IMR-90 (cell line): ENCODE measurements around the gene SIPA1L3. TPM values are rescaled to one million over a fixed set of nuclear protein-coding genes. Genes with fewer than 3 reads are reported as not detected.

ENCODE experiments used
- ATAC-seq: fragments of 200-7000 bp; cut with Tn5 transposase; 2 replicates; pipeline ENCODE4 v1.9.1; 2020; ENCODE audit warnings: low read depth, mild to moderate bottlenecking, moderate library complexity
- BruUV-seq: library from RNA; stranded (reverse); fragments of 400-500 nt; replicated peaks from 2 replicates; lab custom pipeline; 2021; lab: Mats Ljungman, UMichigan
- CTCF ChIA-PET: fragments of 300-600 bp; formaldehyde crosslinking; extraction: SDS; loops from one replicate; lab custom pipeline; 2021; ENCODE audit warnings: antibody characterized with exemption; lab: Yijun Ruan, JAX
- POLR2A ChIA-PET: fragments of 300-600 bp; sonication (Branson Sonifier 250); formaldehyde crosslinking; loops from one replicate; lab custom pipeline; 2022; ENCODE audit warnings: antibody characterized with exemption; ENCODE audit not compliant: unreplicated experiment; lab: Charles Lee
- DNase-seq: peaks from one replicate; pipeline ENCODE4 v3.0.0; 2013
- H2AFZ ChIP-seq: replicated peaks from 2 replicates; pipeline ENCODE3; 2013; ENCODE audit warnings: low read length, mild to moderate bottlenecking; ENCODE audit not compliant: poor library complexity
- H2AK5ac ChIP-seq: 2 replicates; pipeline ENCODE4 v1.6.1; 2013; ENCODE audit warnings: low read depth, low read length, inconsistent platforms
- H2AK9ac ChIP-seq: replicated peaks from 2 replicates; pipeline ENCODE3; 2013; ENCODE audit warnings: mild to moderate bottlenecking, low read depth, low read length, moderate library complexity; ENCODE audit not compliant: poor library complexity
- H2BK120ac ChIP-seq: 2 replicates; pipeline ENCODE4 v1.6.1; 2013; ENCODE audit warnings: low read depth, low read length, inconsistent platforms
- H2BK15ac ChIP-seq: 3 replicates; pipeline ENCODE4 v1.6.1; 2013; ENCODE audit warnings: low read depth, low read length, inconsistent platforms
- H2BK20ac ChIP-seq: 2 replicates; pipeline ENCODE4 v1.6.1; 2013; ENCODE audit warnings: low read depth, mild to moderate bottlenecking, inconsistent platforms, low read length, moderate library complexity
- H2BK5ac ChIP-seq: 2 replicates; pipeline ENCODE4 v1.6.1; 2013; ENCODE audit warnings: mild to moderate bottlenecking, low read depth, low read length, inconsistent platforms; ENCODE audit not compliant: poor library complexity, severe bottlenecking
- H3K14ac ChIP-seq: replicated peaks from 2 replicates; pipeline ENCODE4 v1.6.1; 2013; ENCODE audit warnings: low read depth, low read length, inconsistent platforms
- H3K18ac ChIP-seq: 2 replicates; pipeline ENCODE4 v1.6.1; 2013; ENCODE audit warnings: low read depth, low read length, control low read depth
- H3K23ac ChIP-seq: 2 replicates; pipeline ENCODE4 v1.6.1; 2013; ENCODE audit warnings: low read depth, low read length, inconsistent platforms
- H3K27ac ChIP-seq: 2 replicates; pipeline ENCODE4 v1.5.1; 2013; ENCODE audit warnings: mild to moderate bottlenecking, control low read depth, low read length; ENCODE audit not compliant: insufficient read depth
- H3K27me3 ChIP-seq: 2 replicates; pipeline ENCODE4 v1.6.1; 2013; ENCODE audit warnings: low read length; ENCODE audit not compliant: control insufficient read depth, insufficient read depth
- H3K36me3 ChIP-seq: 2 replicates; pipeline ENCODE4 v1.6.1; 2013; ENCODE audit warnings: low read length, mixed read lengths; ENCODE audit not compliant: control insufficient read depth, insufficient read depth
- H3K4ac ChIP-seq: 2 replicates; pipeline ENCODE4 v1.6.1; 2013; ENCODE audit warnings: low read depth, low read length, inconsistent platforms
- H3K4me1 ChIP-seq: 2 replicates; pipeline ENCODE4 v1.6.1; 2013; ENCODE audit warnings: low read length, mixed read lengths; ENCODE audit not compliant: control insufficient read depth, insufficient read depth
- H3K4me2 ChIP-seq: 2 replicates; pipeline ENCODE4 v1.6.1; 2013; ENCODE audit warnings: low read depth, mild to moderate bottlenecking, control low read depth, low read length, moderate library complexity
- H3K4me3 ChIP-seq: 2 replicates; pipeline ENCODE4 v1.5.1; 2013; ENCODE audit warnings: low read depth, mild to moderate bottlenecking, control low read depth, low read length, moderate library complexity; ENCODE audit not compliant: insufficient read depth
- H3K56ac ChIP-seq: 2 replicates; pipeline ENCODE4 v1.6.1; 2013; ENCODE audit warnings: low read length, inconsistent platforms; ENCODE audit not compliant: insufficient read depth; ENCODE audit errors: extremely low read depth
- H3K79me1 ChIP-seq, 2 experiments: 2 replicates each; pipeline ENCODE4 v1.6.1; 2013; ENCODE audit warnings: low read length in 2 of 2, inconsistent platforms in 1 of 2, low read depth in 1 of 2
- H3K9ac ChIP-seq: 2 replicates; pipeline ENCODE4 v1.6.1; 2013; ENCODE audit warnings: low read depth, low read length, control low read depth
- H3K9me1 ChIP-seq: 2 replicates; pipeline ENCODE4 v1.6.1; 2013; ENCODE audit warnings: low read length, inconsistent platforms; ENCODE audit not compliant: insufficient read depth
- H3K9me3 ChIP-seq: 2 replicates; pipeline ENCODE4 v1.6.1; 2013; ENCODE audit warnings: low read length; ENCODE audit not compliant: control insufficient read depth, insufficient read depth
- H4K20me1 ChIP-seq: 2 replicates; pipeline ENCODE4 v1.6.1; 2013; ENCODE audit warnings: low read length, inconsistent platforms; ENCODE audit not compliant: insufficient read depth
- H4K5ac ChIP-seq: 2 replicates; pipeline ENCODE4 v1.6.1; 2013; ENCODE audit warnings: mild to moderate bottlenecking, low read depth, low read length, control low read depth
- H4K8ac ChIP-seq, 2 experiments: 2 replicates each; pipeline ENCODE4 v1.6.1; 2013; ENCODE audit warnings: low read depth in 2 of 2, low read length in 2 of 2, control low read depth in 1 of 2, inconsistent platforms in 1 of 2
- H4K91ac ChIP-seq: 2 replicates; pipeline ENCODE4 v1.6.1; 2013; ENCODE audit warnings: low read depth, low read length, inconsistent platforms; ENCODE audit not compliant: insufficient read depth
- BHLHE40 ChIP-seq: fragments of 150-350 bp; IDR thresholded peaks from 2 replicates; pipeline ENCODE4 v1.6.1; 2016; ENCODE audit warnings: mild to moderate bottlenecking, low read depth, low read length
- CEBPB ChIP-seq: IDR thresholded peaks from 2 replicates; pipeline ENCODE4 v1.6.1; 2012; ENCODE audit warnings: low read depth, low read length, improper control_type of control experiment
- CHD1 ChIP-seq: IDR thresholded peaks from 2 replicates; pipeline ENCODE4 v1.6.1; 2012; ENCODE audit warnings: low read depth, low read length, improper control_type of control experiment
- CTCF ChIP-seq: conservative IDR thresholded peaks from 2 replicates; pipeline ENCODE4 v1.5.1; 2012; ENCODE audit warnings: mild to moderate bottlenecking, low read depth, low read length, improper control_type of control experiment
- ELK1 ChIP-seq: fragments of 150-350 bp; IDR thresholded peaks from 2 replicates; pipeline ENCODE4 v1.6.1; 2016; ENCODE audit warnings: low read depth, mild to moderate bottlenecking, low read length, moderate library complexity, borderline replicate concordance
- FOS ChIP-seq: fragments of 150-350 bp; IDR thresholded peaks from 2 replicates; pipeline ENCODE4 v1.6.1; 2016; ENCODE audit warnings: low read depth, low read length
- MAFK ChIP-seq: IDR thresholded peaks from 2 replicates; pipeline ENCODE4 v1.6.1; 2012; ENCODE audit warnings: low read depth, low read length, improper control_type of control experiment
- MAZ ChIP-seq: IDR thresholded peaks from 2 replicates; pipeline ENCODE4 v1.6.1; 2012; ENCODE audit warnings: low read depth, mild to moderate bottlenecking, low read length, improper control_type of control experiment, moderate library complexity, borderline replicate concordance
- MXI1 ChIP-seq: IDR thresholded peaks from 2 replicates; pipeline ENCODE4 v1.6.1; 2012; ENCODE audit warnings: low read depth, mild to moderate bottlenecking, low read length, moderate library complexity, borderline replicate concordance
- NFE2L2 ChIP-seq: fragments of 150-350 bp; IDR thresholded peaks from 2 replicates; pipeline ENCODE4 v1.6.1; 2016; ENCODE audit warnings: low read depth, mild to moderate bottlenecking, low read length
- POLR2A ChIP-seq: IDR thresholded peaks from 2 replicates; pipeline ENCODE4 v1.6.1; 2012; ENCODE audit warnings: mild to moderate bottlenecking, low read depth, low read length
- RAD21 ChIP-seq: IDR thresholded peaks from 2 replicates; pipeline ENCODE4 v1.6.1; 2012; ENCODE audit warnings: low read length, improper control_type of control experiment
- RCOR1 ChIP-seq: IDR thresholded peaks from 2 replicates; pipeline ENCODE4 v1.6.1; 2012; ENCODE audit warnings: mild to moderate bottlenecking, low read length, improper control_type of control experiment; ENCODE audit not compliant: insufficient replicate concordance
- RFX5 ChIP-seq: IDR thresholded peaks from 2 replicates; pipeline ENCODE4 v1.8.0; 2012; ENCODE audit warnings: low read depth, mild to moderate bottlenecking, low read length, moderate library complexity
- SMC3 ChIP-seq: fragments of 150-350 bp; IDR thresholded peaks from 2 replicates; pipeline ENCODE4 v1.6.1; 2016; ENCODE audit warnings: low read depth, mild to moderate bottlenecking, antibody characterized with exemption, low read length, moderate library complexity
- USF2 ChIP-seq: fragments of 150-350 bp; IDR thresholded peaks from 2 replicates; pipeline ENCODE4 v1.6.1; 2017; ENCODE audit warnings: mild to moderate bottlenecking, antibody characterized with exemption, low read length, low read depth
- WGBS, 2 experiments: methylation state at CpG; one replicate each; pipeline versions ENCODE4 v1.1.5 to v1.1.7; 2013; ENCODE audit warnings: missing lambda C conversion rate in 2 of 2; ENCODE audit not compliant: insufficient read length in 1 of 2; ENCODE audit errors: extremely low coverage in 2 of 2; 5-methylcytosine and 5-hydroxymethylcytosine counted together
- dilution Hi-C: fragments of 300-500 bp; cut with HindIII; formaldehyde crosslinking; loops from one replicate; pipeline ENCODE4 v1.14.3; 2018; ENCODE audit warnings: low sequenced_read_pairs; ENCODE audit not compliant: unreplicated experiment
- in situ Hi-C: fragments of 300-500 bp; cut with MboI; formaldehyde crosslinking; loops from 3 replicates; pipeline ENCODE4 v1.14.3; 2019; ENCODE audit warnings: low sequenced_read_pairs, inconsistent platforms, mixed read lengths
- intact Hi-C: fragments of 100-400 bp; cut with micrococcal nuclease; formaldehyde crosslinking; loops from 2 replicates; pipeline ENCODE4 v1.10.0; 2022
- polyA plus RNA-seq, 3 experiments: library from polyadenylated mRNA; depleted of rRNA; stranded (reverse); fragments of >200 nt; gene quantifications; 2 replicates each; pipeline ENCODE4 v1.2.3, GENCODE V29; 2012; ENCODE audit warnings: low replicate concordance in 1 of 3
- total RNA-seq: library from RNA; depleted of rRNA; stranded (reverse); fragments of >200 nt; gene quantifications from 2 replicates; pipeline ENCODE4 v1.2.3, GENCODE V29; 2012

SIPA1L3 gene
- total and polyA plus RNA-seq, 2 of the 4 experiments (the other 2 are of a cell fraction) = 4.1 to 9.4 TPM

GRCh38 chr19:37914908-37915307, 7.9 kb downstream of the SIPA1L3 start:
- TF ChIP-seq POLR2A (no peak), FOS (no peak), RCOR1 (no peak), NFE2L2 (no peak), CHD1 (no peak), CTCF (no peak), CEBPB (no peak), MXI1 (no peak), MAZ (no peak), SMC3 (no peak), ELK1 (no peak), BHLHE40 (no peak), RFX5 (no peak), RAD21 (no peak), USF2 (no peak), MAFK (no peak)
- H4K20me1 ChIP-seq = peaks cover 55% of the 10 kb centered on the region
- DNase-seq (no peak), ATAC-seq (no peak)
- POLR2A ChIA-PET = interaction anchor here (0.6 kb wide), 1 partner anchor 522 kb away, joined by 5 read pairs; no protein-coding TSS in a partner anchor
- H3K18ac ChIP-seq = no peak overlapping the region
- 71% methylated on average over 1 of the region's 2 CpGs; no CpG with 5 or more reads in 1 of the 2 experiments for WGBS, 2 experiments
- no peaks in the 10 kb centered on the region for H3K4me1 ChIP-seq
- H3K4ac ChIP-seq = no peak overlapping the region
- H3K9ac ChIP-seq = no peak overlapping the region
- dilution Hi-C loops = no loop called here
- intact Hi-C loops = no loop called here
- no peak overlapping the region for H3K4me3 ChIP-seq
- no peak overlapping the region for H3K23ac ChIP-seq
- peaks cover 15% of the 10 kb centered on the region for H3K9me1 ChIP-seq
- no peak overlapping the region for H3K56ac ChIP-seq
- no peak overlapping the region for H2AK5ac ChIP-seq
- H2BK120ac ChIP-seq = no peak overlapping the region
- no peak overlapping the region for H3K4me2 ChIP-seq
- no peak overlapping the region for H4K5ac ChIP-seq
- peaks cover 6% of the 10 kb centered on the region for H3K36me3 ChIP-seq
- CTCF ChIA-PET = no interaction called here
- no peak overlapping the region for H2BK5ac ChIP-seq
- H4K91ac ChIP-seq = no peak overlapping the region
- no peak overlapping the region for H4K8ac ChIP-seq
- H2AK9ac ChIP-seq = no peak overlapping the region
- in situ Hi-C loops = no loop called here
- no peak overlapping the region for H2BK15ac ChIP-seq
- H2AFZ ChIP-seq = no peak overlapping the region
- no peak overlapping the region for H2BK20ac ChIP-seq
- H3K27ac ChIP-seq = no peak overlapping the region
- H3K27me3 ChIP-seq = no peaks in the 10 kb centered on the region
- H3K79me1 ChIP-seq = peaks cover 37 to 75% of the 10 kb centered on the region in 2 experiments
- no TSS peak for BruUV-seq
- no peaks in the 10 kb centered on the region for H3K9me3 ChIP-seq
- H3K14ac ChIP-seq = no peak overlapping the region
